Bone marrow (tissue), 2 donors: Measurements from ENCODE around the gene CNTN4.

ENCODE experiments used
- DNase-seq, 2 donors: peaks; one replicate each; lab custom pipeline; 2025; lab: John Stamatoyannopoulos, UW

The CNTN4 gene

GRCh38 chr3:2392981-2393380 is 294.3 kb downstream of the CNTN4 start:
- DNase-seq = no peak

- DNase-seq = no peak
These were observed 316.4 kb downstream of the CNTN4 start for GRCh38 chr3:2415083-2415482.

GRCh38 chr3:2420919-2421318 is 322.3 kb downstream of the CNTN4 start:
- no peak for DNase-seq

GRCh38 chr3:2423143-2423542 is 324.5 kb downstream of the CNTN4 start:
- no peak for DNase-seq

GRCh38 chr3:2441558-2441957 is 342.9 kb downstream of the CNTN4 start:
- DNase-seq = no peak

- DNase-seq = no peak
These were observed 347.5 kb downstream of the CNTN4 start for GRCh38 chr3:2446146-2446545.

- DNase-seq = no peak
These were observed 353.6 kb downstream of the CNTN4 start for GRCh38 chr3:2452249-2452648.

- no peak for DNase-seq
These were observed 356.2 kb downstream of the CNTN4 start for GRCh38 chr3:2454865-2455264.

GRCh38 chr3:2456788-2457187 is 358.1 kb downstream of the CNTN4 start:
- DNase-seq = no peak

- DNase-seq = no peak
These were observed 360.1 kb downstream of the CNTN4 start for GRCh38 chr3:2458816-2459215.

GRCh38 chr3:2465842-2466241 is 367.2 kb downstream of the CNTN4 start:
- DNase-seq = no peak

- DNase-seq = no peak
These were observed 370.1 kb downstream of the CNTN4 start for GRCh38 chr3:2468816-2469215.

- no peak for DNase-seq
These were observed 378.3 kb downstream of the CNTN4 start for GRCh38 chr3:2476996-2477395.

GRCh38 chr3:2477620-2478019 is 379.0 kb downstream of the CNTN4 start:
- DNase-seq = no peak

GRCh38 chr3:2484162-2485026 is 385.7 kb downstream of the CNTN4 start:
- DNase-seq = no peak

GRCh38 chr3:2485027-2485375 is 386.3 kb downstream of the CNTN4 start:
- no peak for DNase-seq

- DNase-seq = no peak
These were observed 397.1 kb downstream of the CNTN4 start for GRCh38 chr3:2495746-2496145.

- DNase-seq = no peak
These were observed 406.2 kb downstream of the CNTN4 start for GRCh38 chr3:2504912-2505311.

GRCh38 chr3:2506776-2507175 is 408.1 kb downstream of the CNTN4 start:
- no peak for DNase-seq

GRCh38 chr3:2510591-2511145 is 412.0 kb downstream of the CNTN4 start:
- no peak for DNase-seq

GRCh38 chr3:2511356-2511755 is 412.7 kb downstream of the CNTN4 start:
- no peak for DNase-seq

GRCh38 chr3:2512881-2513280 is 414.2 kb downstream of the CNTN4 start:
- DNase-seq = no peak

- DNase-seq = no peak
These were observed 415.3 kb downstream of the CNTN4 start for GRCh38 chr3:2513986-2514385.
